MCF 10A (cell line): ENCODE measurements around the gene GPR84. TPM values are rescaled to one million over a fixed set of nuclear protein-coding genes. Genes with fewer than 3 reads are reported as not detected.
A peak's percentile ranks its signal among the peaks of the same experiment; 100 is the strongest.

ENCODE experiments used
- BruUV-seq: library from RNA; stranded (reverse); fragments of 400-500 nt; replicated peaks from 2 replicates; lab custom pipeline; 2021; lab: Mats Ljungman, UMichigan
- CTCF ChIA-PET: fragments of 300-600 bp; sonication (Branson Sonifier 250); formaldehyde crosslinking; extraction: SDS; loops from one replicate; lab custom pipeline; 2021; ENCODE audit warnings: antibody characterized with exemption, inconsistent platforms; lab: Yijun Ruan, JAX
- POLR2A ChIA-PET: fragments of 300-600, 350-650 bp; sonication (Branson Sonifier 250); formaldehyde crosslinking; extraction: SDS; loops from one replicate; lab custom pipeline; 2020; ENCODE audit warnings: antibody characterized with exemption, inconsistent platforms; lab: Yijun Ruan, JAX
- DNase-seq: peaks from one replicate; pipeline ENCODE4 v3.0.0-alpha.2; 2018; ENCODE audit not compliant: unreplicated experiment
- H3K27ac Mint-ChIP-seq: one replicate; pipeline ENCODE4 v1.8.0; 2022; ENCODE audit warnings: mild to moderate bottlenecking, low read depth, mixed read lengths; ENCODE audit not compliant: unreplicated experiment
- H3K27me3 Mint-ChIP-seq: one replicate; pipeline ENCODE4 v1.8.0; 2022; ENCODE audit warnings: mixed read lengths; ENCODE audit not compliant: insufficient read depth, unreplicated experiment
- H3K36me3 Mint-ChIP-seq: one replicate; pipeline ENCODE4 v1.8.0; 2022; ENCODE audit warnings: mild to moderate bottlenecking, moderate library complexity, mixed read lengths; ENCODE audit not compliant: insufficient read depth, unreplicated experiment
- H3K4me1 Mint-ChIP-seq: one replicate; pipeline ENCODE4 v1.8.0; 2022; ENCODE audit warnings: mixed read lengths; ENCODE audit not compliant: insufficient read depth, unreplicated experiment
- H3K4me3 Mint-ChIP-seq: one replicate; pipeline ENCODE4 v1.8.0; 2022; ENCODE audit warnings: mild to moderate bottlenecking, moderate library complexity, mixed read lengths; ENCODE audit not compliant: unreplicated experiment
- H3K9me3 Mint-ChIP-seq: one replicate; pipeline ENCODE4 v1.8.0; 2022; ENCODE audit warnings: mixed read lengths; ENCODE audit not compliant: unreplicated experiment
- CTCF ChIP-seq: fragments of 200-600 bp; IDR thresholded peaks from one replicate; pipeline ENCODE4 v1.8.0; 2022; ENCODE audit warnings: antibody characterized with exemption, mild to moderate bottlenecking; ENCODE audit not compliant: unreplicated experiment
- intact Hi-C: fragments of 100-400 bp; cut with micrococcal nuclease; formaldehyde crosslinking; loops from 2 replicates; pipeline ENCODE4 v1.14.1; 2022
- total RNA-seq: library from RNA; stranded (reverse); gene quantifications from 2 replicates; pipeline ENCODE4 v1.2.3, GENCODE V29; 2022

The GPR84 gene
- total RNA-seq, 1 experiment from 2014 or later: not detected

- no TSS peak for BruUV-seq
- H3K4me3 Mint-ChIP-seq: no peak overlapping the region
- peak overlapping the region; percentile 2 for H3K27ac Mint-ChIP-seq
- no peak for TF ChIP-seq CTCF
- H3K4me1 Mint-ChIP-seq: peaks cover 38% of the 10 kb centered on the region
- no peaks in the 10 kb centered on the region for H3K27me3 Mint-ChIP-seq
- H3K9me3 Mint-ChIP-seq: no peaks in the 10 kb centered on the region
- CTCF ChIA-PET: interaction anchor here (0.7 to 4.1 kb wide), 5 partner anchors 10 to 61 kb away, joined by 3 to 80 read pairs (median 3); no protein-coding TSS in a partner anchor
- intact Hi-C loops: no loop called here
- POLR2A ChIA-PET: no interaction called here
- peaks cover 17% of the 10 kb centered on the region for H3K36me3 Mint-ChIP-seq
- no peak for DNase-seq
Measured at GRCh38 chr12:54390668-54391551, 26.6 kb upstream of the GPR84 start.

GRCh38 chr12:54390176-54390667, 25.9 kb upstream of the GPR84 start:
- DNase-seq: peak; percentile 49

GRCh38 chr12:54389607-54390175, 25.4 kb upstream of the GPR84 start:
- DNase-seq: no peak
- no TSS peak for BruUV-seq
- Mint-ChIP-seq H3K27me3 (no peaks in the 10 kb centered on the region), H3K27ac (peak overlapping the region; percentile 2), H3K4me3 (no peak overlapping the region), H3K9me3 (no peaks in the 10 kb centered on the region), H3K4me1 (peaks cover 38% of the 10 kb centered on the region), H3K36me3 (peaks cover 8% of the 10 kb centered on the region)
- CTCF ChIA-PET: interaction anchor here (1.3 to 1.5 kb wide), 2 partner anchors 9 to 50 kb away, joined by 3 to 11 read pairs; no protein-coding TSS in a partner anchor
- POLR2A ChIA-PET: no interaction called here
- no peak for TF ChIP-seq CTCF
- intact Hi-C loops: no loop called here

More at GRCh38 chr12:54390176-54390667, 25.9 kb upstream of the GPR84 start:
- POLR2A ChIA-PET: no interaction called here
- BruUV-seq: no TSS peak
- Mint-ChIP-seq H3K27me3 (no peaks in the 10 kb centered on the region), H3K4me1 (peaks cover 38% of the 10 kb centered on the region), H3K4me3 (no peak overlapping the region), H3K36me3 (peaks cover 14% of the 10 kb centered on the region), H3K9me3 (no peaks in the 10 kb centered on the region), H3K27ac (peak overlapping the region; percentile 2)
- CTCF ChIA-PET: interaction anchor here (0.7 to 4.1 kb wide), 4 partner anchors 9 to 61 kb away, joined by 3 to 80 read pairs (median 7); no protein-coding TSS in a partner anchor
- TF ChIP-seq CTCF: no peak
- intact Hi-C loops: no loop called here

GRCh38 chr12:54389134-54389508, 24.8 kb upstream of the GPR84 start:
- BruUV-seq: no TSS peak
- Mint-ChIP-seq H3K36me3 (peaks cover 3% of the 10 kb centered on the region), H3K9me3 (no peaks in the 10 kb centered on the region), H3K27ac (no peak overlapping the region), H3K4me1 (peaks cover 37% of the 10 kb centered on the region), H3K27me3 (no peaks in the 10 kb centered on the region), H3K4me3 (no peak overlapping the region)
- no peak for TF ChIP-seq CTCF
- ChIA-PET CTCF (interaction anchor here (1.3 kb wide), 1 partner anchor 9 kb away, joined by 11 read pairs; no protein-coding TSS in a partner anchor), POLR2A (no interaction called here)
- intact Hi-C loops: no loop called here
- no peak for DNase-seq
